MM.1S (cell line): Measurements from ENCODE around the gene TAS2R8.

Source experiments
- DNase-seq: peaks from one replicate; pipeline ENCODE4 v3.0.0-alpha.2; 2015
- H2AFZ ChIP-seq: fragments of 300-600 bp; sonication (generic); 2 replicates; pipeline ENCODE4 v1.6.0; 2016; ENCODE audit warnings: antibody characterized with exemption, low read length
- H3F3A ChIP-seq: fragments of 300-600 bp; sonication (generic); 2 replicates; pipeline ENCODE4 v1.6.1; 2016; ENCODE audit warnings: mild to moderate bottlenecking, antibody characterized with exemption, low read length, moderate library complexity, mixed read lengths; ENCODE audit not compliant: insufficient read depth
- H3K27ac ChIP-seq: fragments of 300-600 bp; sonication (generic); 2 replicates; pipeline ENCODE4 v1.5.1; 2016; ENCODE audit warnings: mild to moderate bottlenecking, low read length
- H3K27me3 ChIP-seq: fragments of 300-600 bp; sonication (generic); replicated peaks from 2 replicates; pipeline ENCODE4 v1.6.0; 2016; ENCODE audit warnings: low read length; ENCODE audit not compliant: insufficient read depth
- H3K36me3 ChIP-seq: fragments of 300-600 bp; sonication (generic); replicated peaks from 2 replicates; pipeline ENCODE4 v1.6.1; 2016; ENCODE audit warnings: mild to moderate bottlenecking, low read length, mixed read lengths; ENCODE audit not compliant: insufficient read depth
- H3K4me1 ChIP-seq: fragments of 300-600 bp; sonication (generic); 2 replicates; pipeline ENCODE4 v1.6.1; 2016; ENCODE audit warnings: low read length, mixed read lengths
- H3K4me2 ChIP-seq: fragments of 300-600 bp; sonication (generic); 2 replicates; pipeline ENCODE4 v1.6.0; 2016; ENCODE audit warnings: low read depth, low read length
- H3K4me3 ChIP-seq: fragments of 300-600 bp; sonication (generic); 2 replicates; pipeline ENCODE4 v1.5.1; 2016; ENCODE audit warnings: low read length, mixed read lengths
- H3K79me2 ChIP-seq: fragments of 300-600 bp; sonication (generic); 2 replicates; pipeline ENCODE4 v1.6.1; 2016; ENCODE audit warnings: mixed run types, low read length, mixed read lengths
- H3K9ac ChIP-seq: fragments of 300-600 bp; sonication (generic); 2 replicates; pipeline ENCODE4 v1.6.1; 2016; ENCODE audit warnings: low read length, mixed read lengths
- H3K9me2 ChIP-seq: fragments of 300-600 bp; sonication (generic); replicated peaks from 2 replicates; pipeline ENCODE4 v1.6.1; 2016; ENCODE audit warnings: mild to moderate bottlenecking, low read length, mixed read lengths; ENCODE audit not compliant: insufficient read depth
- H3K9me3 ChIP-seq: fragments of 300-600 bp; sonication (generic); replicated peaks from 2 replicates; pipeline ENCODE4 v1.6.1; 2016; ENCODE audit warnings: mild to moderate bottlenecking, low read length, mixed read lengths; ENCODE audit not compliant: insufficient read depth
- H4K20me1 ChIP-seq: fragments of 300-600 bp; sonication (generic); 2 replicates; pipeline ENCODE4 v1.6.1; 2016; ENCODE audit warnings: mild to moderate bottlenecking, low read length, moderate library complexity, mixed read lengths; ENCODE audit not compliant: insufficient read depth
- CTCF ChIP-seq: fragments of 300-600 bp; sonication (generic); IDR thresholded peaks from 2 replicates; pipeline ENCODE4 v1.5.1; 2016; ENCODE audit warnings: antibody characterized with exemption, low read length, mixed read lengths
- EZH2 ChIP-seq: fragments of 300-600 bp; sonication (generic); optimal IDR thresholded peaks from 2 replicates; pipeline ENCODE3; 2017; ENCODE audit warnings: low read depth, mild to moderate bottlenecking, antibody characterized with exemption, low read length, mixed read lengths
- EZH2phosphoT487 ChIP-seq: fragments of 300-600 bp; sonication (generic); IDR thresholded peaks from 2 replicates; pipeline ENCODE4 v1.6.1; 2018; ENCODE audit warnings: antibody characterized with exemption, low read length

TAS2R8 gene

GRCh38 chr12:10756194-10756593, 50.9 kb downstream of the TAS2R8 start:
- Histone ChIP-seq H3K36me3 (no peaks in the 10 kb centered on the region), H3K79me2 (no peaks in the 10 kb centered on the region), H3K4me2 (no peak overlapping the region), H2AFZ (no peak overlapping the region), H3K9me2 (no peaks in the 10 kb centered on the region), H3K27me3 (no peaks in the 10 kb centered on the region), H3K9ac (no peak overlapping the region), H3K4me3 (no peak overlapping the region), H4K20me1 (no peaks in the 10 kb centered on the region), H3K27ac (no peak overlapping the region), H3F3A (no peaks in the 10 kb centered on the region), H3K4me1 (no peaks in the 10 kb centered on the region), H3K9me3 (no peaks in the 10 kb centered on the region)
- no peak for DNase-seq
- TF ChIP-seq EZH2 = no peak
- no peak for TF ChIP-seq CTCF
- no peak for TF ChIP-seq EZH2phosphoT487
